Hepatocyte (in vitro differentiated cells): Measurements from ENCODE around the gene RASA1.

ENCODE experiments used
- CTCF ChIP-seq: fragments of 200-600 bp; sonication (generic); IDR thresholded peaks from 2 replicates; pipeline ENCODE4 v1.5.1; 2016; ENCODE audit warnings: antibody characterized with exemption, mild to moderate bottlenecking; ENCODE audit not compliant: poor library complexity
- EZH2 ChIP-seq: fragments of 200-600 bp; sonication (generic); IDR thresholded peaks from 2 replicates; pipeline ENCODE4 v1.6.1; 2016; ENCODE audit warnings: antibody characterized with exemption, mild to moderate bottlenecking, borderline replicate concordance

- no peak for TF ChIP-seq CTCF
- no peak for TF ChIP-seq EZH2
These were observed 164.8 kb downstream of the RASA1 start for GRCh38 chr5:87432460-87432859.
